Measurements from ENCODE around the gene GRK6.

Gene GRK6

GRCh38 chr5:177486256-177486655 lies 59.8 kb downstream of the GRK6 start:
- no peak overlapping the region for H3K4me3 ChIP-seq (ENCODE audit: low read depth, low read length)
- TF ChIP-seq CTCF (IDR thresholded peaks at IDR 0.05; ENCODE audit: low read depth, low read length): no peak

DNA sequence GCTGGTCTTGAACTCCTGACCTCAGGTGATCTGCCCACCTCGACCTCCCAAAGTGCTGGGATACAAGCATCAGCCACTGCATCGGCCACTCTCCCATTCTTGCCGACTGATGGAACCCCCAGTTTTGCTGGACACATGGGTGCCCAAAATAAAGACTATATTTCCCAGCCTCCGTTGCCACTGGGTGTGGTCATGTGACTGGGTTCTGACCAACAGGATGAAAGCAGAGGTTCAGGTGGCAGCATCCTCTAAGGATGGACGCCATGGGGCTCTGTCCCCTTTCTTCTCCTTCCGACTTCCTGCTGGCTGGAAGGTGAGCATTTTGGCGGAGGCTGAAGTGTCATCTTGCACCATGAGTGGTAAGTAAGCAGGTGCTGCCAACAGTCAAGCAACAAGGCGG lies 60.7 kb downstream of the GRK6 start:
- no peak overlapping the region for H3K4me3 ChIP-seq (ENCODE audit: low read depth, low read length)
- no peak for TF ChIP-seq CTCF (IDR thresholded peaks at IDR 0.05; ENCODE audit: low read depth, low read length)

GRCh38 chr5:177487975-177488374 lies 61.5 kb downstream of the GRK6 start:
- H3K4me3 ChIP-seq (ENCODE audit: low read depth, low read length): no peak overlapping the region
- no peak for TF ChIP-seq CTCF (IDR thresholded peaks at IDR 0.05; ENCODE audit: low read depth, low read length)

- H3K4me3 ChIP-seq (ENCODE audit: low read depth, low read length): no peak overlapping the region
- TF ChIP-seq CTCF (IDR thresholded peaks at IDR 0.05; ENCODE audit: low read depth, low read length): no peak
These were observed 62.7 kb downstream of the GRK6 start for GRCh38 chr5:177489119-177489716.

DNA sequence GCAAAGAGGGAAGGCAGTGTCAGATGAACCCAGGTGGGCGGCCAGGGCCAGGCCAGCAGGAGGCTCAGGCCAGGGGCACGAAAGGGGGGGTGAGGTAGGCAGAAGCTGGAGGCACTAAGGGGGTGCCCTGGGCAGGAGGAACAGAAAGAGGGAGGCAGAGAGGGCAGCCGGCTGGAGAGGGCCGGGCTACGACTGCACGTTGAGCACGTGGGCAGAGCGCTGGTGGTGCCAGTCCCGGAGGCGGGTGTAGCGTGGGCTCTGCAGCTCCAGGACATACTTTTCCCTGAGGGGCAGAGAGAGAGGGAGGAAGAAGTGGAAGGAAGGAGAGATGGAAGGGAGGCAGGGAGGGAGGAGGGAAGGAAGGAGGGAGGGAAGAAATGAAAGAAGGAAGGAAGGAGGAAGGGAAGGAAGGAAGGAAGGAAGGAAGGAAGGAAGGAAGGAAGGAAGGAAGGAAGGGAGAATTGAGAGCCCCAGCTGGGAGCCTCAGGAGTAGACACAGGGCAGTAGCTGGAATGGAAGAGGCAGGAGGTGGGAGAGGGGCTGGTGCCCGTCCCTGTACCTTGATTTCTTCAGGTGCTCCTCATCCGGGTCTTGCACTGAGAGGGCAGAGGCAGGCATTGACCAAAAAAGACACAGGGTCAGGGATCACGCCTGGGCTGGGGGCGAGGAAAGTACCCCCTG lies 64.0 kb downstream of the GRK6 start:
- TF ChIP-seq CTCF (IDR thresholded peaks at IDR 0.05; ENCODE audit: low read depth, low read length): no peak
- H3K4me3 ChIP-seq (ENCODE audit: low read depth, low read length): no peak overlapping the region

- TF ChIP-seq CTCF (IDR thresholded peaks at IDR 0.05; ENCODE audit: low read depth, low read length): no peak
- no peak overlapping the region for H3K4me3 ChIP-seq (ENCODE audit: low read depth, low read length)
These were observed 64.5 kb downstream of the GRK6 start for GRCh38 chr5:177490992-177491391.

DNA sequence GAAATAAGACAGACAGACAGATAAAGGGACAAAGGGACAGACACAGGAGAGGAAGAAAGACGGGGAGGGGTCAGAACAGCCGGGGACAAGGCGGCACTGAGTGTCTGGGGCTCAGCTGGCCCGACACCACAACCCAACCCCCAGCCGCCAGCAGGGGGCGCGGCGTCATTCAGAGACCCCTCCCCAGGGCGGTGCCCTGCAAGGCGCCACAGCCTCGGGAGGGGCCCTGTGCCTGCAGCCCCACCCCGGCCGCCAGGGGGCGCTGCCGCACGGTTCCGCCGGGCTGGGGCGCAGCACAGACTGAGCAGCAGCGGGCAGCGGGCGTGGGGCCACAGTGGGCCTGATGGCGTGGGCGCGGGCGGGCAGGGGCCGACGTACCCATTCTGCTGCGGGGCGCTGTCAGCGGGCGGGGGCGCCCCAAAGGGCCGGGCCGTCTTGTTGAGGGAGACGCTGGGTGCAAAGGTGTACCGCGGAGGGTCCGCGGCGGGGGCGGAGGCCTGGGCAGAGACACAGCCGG lies 65.0 kb downstream of the GRK6 start:
- no peak overlapping the region for H3K4me3 ChIP-seq (ENCODE audit: low read depth, low read length)
- peak; percentile 79 for TF ChIP-seq CTCF (IDR thresholded peaks at IDR 0.05; ENCODE audit: low read depth, low read length)
